Osteocyte (in vitro differentiated cells): ENCODE results near the gene SCAPER. TPM values are rescaled to one million over a fixed set of nuclear protein-coding genes. Genes with fewer than 3 reads are reported as not detected.

ENCODE experiments used
- DNase-seq: peaks from one replicate; pipeline ENCODE4 v3.0.0; 2021; ENCODE audit warnings: mixed read lengths; ENCODE audit not compliant: unreplicated experiment; ENCODE audit errors: extremely low spot score
- H3K27ac Mint-ChIP-seq: one replicate; pipeline ENCODE4 v1.8.0; 2021; ENCODE audit warnings: mild to moderate bottlenecking, mixed read lengths; ENCODE audit not compliant: unreplicated experiment
- H3K27me3 Mint-ChIP-seq: one replicate; pipeline ENCODE4 v1.8.0; 2021; ENCODE audit warnings: mixed read lengths; ENCODE audit not compliant: unreplicated experiment
- H3K36me3 Mint-ChIP-seq: one replicate; pipeline ENCODE4 v1.8.0; 2021; ENCODE audit warnings: mixed read lengths; ENCODE audit not compliant: unreplicated experiment
- H3K4me1 Mint-ChIP-seq: one replicate; pipeline ENCODE4 v1.8.0; 2021; ENCODE audit warnings: mixed read lengths; ENCODE audit not compliant: unreplicated experiment
- H3K4me3 Mint-ChIP-seq: one replicate; pipeline ENCODE4 v1.8.0; 2021; ENCODE audit warnings: mild to moderate bottlenecking, moderate library complexity, mixed read lengths; ENCODE audit not compliant: unreplicated experiment
- H3K9me3 Mint-ChIP-seq: one replicate; pipeline ENCODE4 v1.8.0; 2021; ENCODE audit warnings: mixed read lengths; ENCODE audit not compliant: unreplicated experiment
- CTCF ChIP-seq: fragments of 200-600 bp; sonication (generic); IDR thresholded peaks from 2 replicates; pipeline ENCODE4 v1.5.0; 2021; ENCODE audit warnings: antibody characterized with exemption, mild to moderate bottlenecking, moderate library complexity
- total RNA-seq: library from RNA; stranded (reverse); gene quantifications from 2 replicates; pipeline ENCODE4 v1.2.1, GENCODE V29; 2021

The SCAPER gene
- total RNA-seq, 1 donor from 2014 or later, result 20.0 TPM

GRCh38 chr15:76678766-76679165, 226.4 kb downstream of the SCAPER start:
- Mint-ChIP-seq H3K9me3 (peaks cover 7% of the 10 kb centered on the region), H3K4me1 (no peaks in the 10 kb centered on the region), H3K4me3 (no peak overlapping the region), H3K27me3 (no peaks in the 10 kb centered on the region), H3K36me3 (peaks cover 2% of the 10 kb centered on the region), H3K27ac (no peak overlapping the region)
- DNase-seq, result no peak
- TF ChIP-seq CTCF, result no peak

- Mint-ChIP-seq H3K4me1 (no peaks in the 10 kb centered on the region), H3K36me3 (no peaks in the 10 kb centered on the region), H3K4me3 (no peak overlapping the region), H3K27ac (no peak overlapping the region), H3K9me3 (no peaks in the 10 kb centered on the region), H3K27me3 (no peaks in the 10 kb centered on the region)
- TF ChIP-seq CTCF, result no peak
- DNase-seq, result no peak
These were observed 230.3 kb downstream of the SCAPER start for GRCh38 chr15:76674883-76675282.

DNA sequence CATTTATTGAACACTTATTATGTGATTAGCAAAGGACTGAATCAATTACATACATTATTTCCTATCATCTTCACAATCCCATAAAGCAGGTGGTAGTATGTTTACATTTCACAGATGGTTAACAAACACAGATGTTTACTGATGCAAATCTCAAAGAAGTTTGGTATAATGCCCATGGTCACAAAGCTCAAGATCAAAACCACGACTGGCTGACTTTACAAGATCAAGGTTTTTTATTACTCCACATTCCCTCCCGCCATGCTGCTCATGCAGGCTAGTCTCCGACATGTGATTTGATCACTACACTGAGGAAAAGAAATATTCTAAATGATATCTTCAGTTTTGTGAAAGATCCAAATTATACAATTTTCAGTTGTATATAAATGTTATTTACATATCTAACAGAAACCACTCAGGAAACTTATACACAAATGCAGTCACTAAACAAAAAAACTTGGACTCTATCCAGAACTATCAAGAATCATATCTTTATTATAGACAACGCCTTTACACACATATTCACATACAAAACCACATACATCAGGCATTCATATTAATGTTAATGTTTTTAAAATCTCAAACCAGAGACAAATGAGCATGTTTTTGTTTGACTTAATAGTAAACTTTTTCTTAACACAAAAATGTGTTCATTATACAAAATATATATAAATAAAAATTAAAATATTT, 235.5 kb downstream of the SCAPER start:
- no peaks in the 10 kb centered on the region for H3K4me1 Mint-ChIP-seq
- TF ChIP-seq CTCF, result no peak
- H3K27ac Mint-ChIP-seq, result no peak overlapping the region
- H3K36me3 Mint-ChIP-seq, result peaks cover 4% of the 10 kb centered on the region
- H3K27me3 Mint-ChIP-seq, result no peaks in the 10 kb centered on the region
- DNase-seq, result no peak
- no peak overlapping the region for H3K4me3 Mint-ChIP-seq
- no peaks in the 10 kb centered on the region for H3K9me3 Mint-ChIP-seq

- Mint-ChIP-seq H3K36me3 (peaks cover 7% of the 10 kb centered on the region), H3K9me3 (no peaks in the 10 kb centered on the region), H3K27ac (no peak overlapping the region), H3K27me3 (no peaks in the 10 kb centered on the region), H3K4me3 (no peak overlapping the region), H3K4me1 (no peaks in the 10 kb centered on the region)
- no peak for TF ChIP-seq CTCF
- no peak for DNase-seq
These were observed 236.2 kb downstream of the SCAPER start for GRCh38 chr15:76668900-76669299.

GRCh38 chr15:76667943-76668715, 237.0 kb downstream of the SCAPER start:
- no peaks in the 10 kb centered on the region for H3K4me1 Mint-ChIP-seq
- TF ChIP-seq CTCF, result no peak
- H3K27ac Mint-ChIP-seq, result no peak overlapping the region
- H3K36me3 Mint-ChIP-seq, result peaks cover 7% of the 10 kb centered on the region
- H3K9me3 Mint-ChIP-seq, result no peaks in the 10 kb centered on the region
- no peak overlapping the region for H3K4me3 Mint-ChIP-seq
- H3K27me3 Mint-ChIP-seq, result no peaks in the 10 kb centered on the region
- DNase-seq, result no peak
